Heart right ventricle (tissue), 16 donors: ENCODE measurements around the gene CCRL2. TPM values are rescaled to one million over a fixed set of nuclear protein-coding genes. Genes with fewer than 3 reads are reported as not detected.

Experiments used
- ATAC-seq, 8 donors: fragments of 200-7000 bp; cut with Tn5 transposase; one replicate each; pipeline ENCODE4 v1.9.1; 2020; ENCODE audit warnings: mild to moderate bottlenecking in 8 of 8, moderate library complexity in 8 of 8, moderate number of reproducible peaks in 1 of 8
- DNase-seq, 2 donors: peaks; one replicate each; pipeline ENCODE4 v3.0.0-alpha.2; 2020
- H3K27ac ChIP-seq, 10 donors: fragments of 200-600 bp; sonication (generic) in 2 of 10; one replicate each; pipeline versions ENCODE4 v1.5.0 to v1.8.0; 2020 to 2022; ENCODE audit warnings: mild to moderate bottlenecking in 3 of 10
- H3K27me3 ChIP-seq, 7 donors: fragments of 200-600 bp; one replicate each; pipeline ENCODE4 v1.8.0; 2021 to 2022; ENCODE audit warnings: mild to moderate bottlenecking in 2 of 7
- H3K36me3 ChIP-seq, 9 donors: fragments of 200-600 bp; sonication (generic) in 1 of 9; one replicate each; pipeline versions ENCODE4 v1.5.0 to v1.8.0; 2020 to 2022; ENCODE audit warnings: mild to moderate bottlenecking in 2 of 9
- H3K4me1 ChIP-seq, 9 donors: fragments of 200-600 bp; sonication (generic) in 1 of 9; one replicate each; pipeline versions ENCODE4 v1.5.0 to v1.8.0; 2020 to 2022; ENCODE audit warnings: mild to moderate bottlenecking in 4 of 9
- H3K4me3 ChIP-seq, 10 donors: fragments of 200-600 bp; sonication (generic) in 2 of 10; one replicate each; pipeline versions ENCODE4 v1.5.0 to v1.8.0; 2020 to 2022; ENCODE audit warnings: mild to moderate bottlenecking in 7 of 10, moderate library complexity in 2 of 10
- H3K9me3 ChIP-seq, 11 donors: fragments of 200-600 bp in 10 of 11; sonication (generic) in 2 of 11; one replicate each; pipeline versions ENCODE4 v1.5.0 to v1.8.0; 2013 to 2022; ENCODE audit warnings: mild to moderate bottlenecking in 2 of 11, control low read depth in 1 of 11, moderate library complexity in 1 of 11
- WGBS, 2 donors: extraction: QIAGEN DNeasy Blood & Tissue Kit; methylation state at CpG; one replicate each; pipeline ENCODE4 v1.1.7; 2013; ENCODE audit warnings: inconsistent platforms in 1 of 2; 5-methylcytosine and 5-hydroxymethylcytosine counted together
- intact Hi-C, 10 donors: fragments of 100-400 bp; cut with DNase I; formaldehyde crosslinking; loops; one replicate each; pipeline versions ENCODE4 v1.11.1 to v1.14.2; 2022
- polyA plus RNA-seq, 2 donors: library from polyadenylated mRNA; stranded (reverse); fragments of 200-250 nt; gene quantifications; one replicate each; pipeline ENCODE4 v1.2.3, GENCODE V29; 2013
- total RNA-seq, 10 donors: library from RNA; stranded (reverse); fragmentation: NEBNext Ultra II Directional in 3 of 10; extraction: Animal tissue kit (Norgen Biotek cat#: 25700) in 3 of 10; gene quantifications; one replicate each; pipeline versions ENCODE4 v1.2.1 to v1.2.4, GENCODE V29; 2021 to 2023
- TF ChIP-seq, protein P1 (sequence below), 9 donors: fragments of 200-600 bp; sonication (generic) in 2 of 9; IDR thresholded peaks; one replicate each; pipeline versions ENCODE4 v1.5.0 to v1.8.0; 2021 to 2022; ENCODE audit warnings: antibody characterized with exemption in 9 of 9, mild to moderate bottlenecking in 5 of 9, moderate library complexity in 1 of 9
- donor health status: Arrhythmogenic right ventricular cardiomyopathy.
- donor health status: ischemic (EF 13 %, LVEDD 7.1; RV severe dilation, severe dysfunction).
- donor health status: healthy with polysubstance abuse.
- donor health status: DM: no; HTN: yes; CAD: no.
- donor health status: DM: no; HTN: no; CAD: no.
- donor health status: ischemic (EF 25% LVEDD 6.9; RV normal size, moderate dysfunction).
- donor health status: ischemic (EF 25% LVEDD 5.7; RV mildly dilated, moderate dysfunction).
- donor health status: healthy.
- donor health status: DM: yes; HTN: yes; CAD: no.
- donor health status: Ischemic cardiomyopathy.
- donor health status: ischemic (EF 35%, LVEDD 5.7; RV mildly dilated, moderate dysfunction).
- donor health status: nonischemic (EF 11% LVEDD 7.7; RV severe dilation, severe dysfunction).
- donor health status: DM: yes; HTN: yes; CAD: no.
- donor health status: PGD.
- donor health status: ischemic (EF 29% LVEDD 5.4; RV normal size, mild dysfunction).
- donor health status: nonischemic (EF 23%, LVEDD 6.1; RV moderate dilation, normal function).

The CCRL2 gene
- total and polyA plus RNA-seq, 12 donors: 1.0 to 5.4 (median 1.7) TPM

- Histone ChIP-seq H3K27ac (peak overlapping the region in 1 of 10 donors; percentile 86), H3K27me3 (peaks cover 0 to 41% (median 4%) of the 10 kb centered on the region in 7 donors), H3K4me3 (no peak overlapping the region), H3K36me3 (no peaks in the 10 kb centered on the region), H3K4me1 (peaks cover 0 to 50% (median 0%) of the 10 kb centered on the region in 9 donors), H3K9me3 (no peaks in the 10 kb centered on the region)
- TF ChIP-seq, protein P1, sequence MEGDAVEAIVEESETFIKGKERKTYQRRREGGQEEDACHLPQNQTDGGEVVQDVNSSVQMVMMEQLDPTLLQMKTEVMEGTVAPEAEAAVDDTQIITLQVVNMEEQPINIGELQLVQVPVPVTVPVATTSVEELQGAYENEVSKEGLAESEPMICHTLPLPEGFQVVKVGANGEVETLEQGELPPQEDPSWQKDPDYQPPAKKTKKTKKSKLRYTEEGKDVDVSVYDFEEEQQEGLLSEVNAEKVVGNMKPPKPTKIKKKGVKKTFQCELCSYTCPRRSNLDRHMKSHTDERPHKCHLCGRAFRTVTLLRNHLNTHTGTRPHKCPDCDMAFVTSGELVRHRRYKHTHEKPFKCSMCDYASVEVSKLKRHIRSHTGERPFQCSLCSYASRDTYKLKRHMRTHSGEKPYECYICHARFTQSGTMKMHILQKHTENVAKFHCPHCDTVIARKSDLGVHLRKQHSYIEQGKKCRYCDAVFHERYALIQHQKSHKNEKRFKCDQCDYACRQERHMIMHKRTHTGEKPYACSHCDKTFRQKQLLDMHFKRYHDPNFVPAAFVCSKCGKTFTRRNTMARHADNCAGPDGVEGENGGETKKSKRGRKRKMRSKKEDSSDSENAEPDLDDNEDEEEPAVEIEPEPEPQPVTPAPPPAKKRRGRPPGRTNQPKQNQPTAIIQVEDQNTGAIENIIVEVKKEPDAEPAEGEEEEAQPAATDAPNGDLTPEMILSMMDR (IDR thresholded peaks at IDR 0.05): no peak
- intact Hi-C loops: loop anchor here in 3 of 10 donors (5.0 to 10.0 kb wide), 3 partner anchors 86 to 281 kb away; no protein-coding TSS in a partner anchor
- ATAC-seq (peak in 2 of 8 donors; percentile 24 to 41), DNase-seq (no peak)
- 77 to 86% methylated on average over 5 of the region's 5 CpGs for WGBS, 2 donors
Measured at GRCh38 chr3:46367811-46368210, 39.2 kb upstream of the CCRL2 start.

GRCh38 chr3:46368569-46368968 is 38.5 kb upstream of the CCRL2 start:
- Histone ChIP-seq H3K9me3 (no peaks in the 10 kb centered on the region), H3K36me3 (no peaks in the 10 kb centered on the region), H3K27ac (peak overlapping the region in 1 of 10 donors; percentile 86), H3K4me3 (no peak overlapping the region), H3K4me1 (peaks cover 0 to 50% (median 0%) of the 10 kb centered on the region in 9 donors), H3K27me3 (peaks cover 0 to 45% (median 7%) of the 10 kb centered on the region in 7 donors)
- DNase-seq (peak; percentile 44 to 46), ATAC-seq (peak in 7 of 8 donors; percentile 64 to 85 (median 74))
- 61 to 64% methylated on average over 7 of the region's 7 CpGs for WGBS, 2 donors
- TF ChIP-seq, protein P1 (IDR thresholded peaks at IDR 0.05): peak in 4 of 9 donors; percentile 21 to 64 (median 25)
- intact Hi-C loops: loop anchor here in 3 of 10 donors (5.0 to 10.0 kb wide), 3 partner anchors 86 to 281 kb away; no protein-coding TSS in a partner anchor

DNA sequence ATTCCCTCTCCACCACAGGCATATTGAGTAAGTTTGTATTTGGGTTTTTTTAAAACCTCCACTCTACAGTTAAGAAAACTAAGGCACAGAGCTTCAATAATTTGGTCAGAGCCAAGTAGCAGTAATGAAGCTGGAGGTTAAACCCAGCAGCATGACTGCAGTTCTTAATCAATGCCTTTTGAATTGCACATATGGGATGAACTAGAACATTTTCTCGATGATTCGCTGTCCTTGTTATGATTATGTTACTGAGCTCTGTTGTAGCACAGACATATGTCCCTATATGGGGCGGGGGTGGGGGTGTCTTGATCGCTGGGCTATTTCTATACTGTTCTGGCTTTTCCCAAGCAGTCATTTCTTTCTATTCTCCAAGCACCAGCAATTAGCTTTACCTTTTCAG is 37.9 kb upstream of the CCRL2 start:
- TF ChIP-seq, protein P1 (IDR thresholded peaks at IDR 0.05): no peak
- Histone ChIP-seq H3K27me3 (peaks cover 0 to 45% (median 7%) of the 10 kb centered on the region in 7 donors), H3K4me3 (peak overlapping the region in 1 of 10 donors; percentile 14), H3K4me1 (peaks cover 0 to 50% (median 0%) of the 10 kb centered on the region in 9 donors), H3K36me3 (no peaks in the 10 kb centered on the region), H3K9me3 (no peaks in the 10 kb centered on the region), H3K27ac (peak overlapping the region in 1 of 10 donors; percentile 86)
- ATAC-seq (no peak), DNase-seq (no peak)
- WGBS, 2 donors: 87 to 91% methylated on average over 4 of the region's 4 CpGs
- intact Hi-C loops: loop anchor here in 3 of 10 donors (5.0 to 10.0 kb wide), 3 partner anchors 87 to 282 kb away; no protein-coding TSS in a partner anchor

DNA sequence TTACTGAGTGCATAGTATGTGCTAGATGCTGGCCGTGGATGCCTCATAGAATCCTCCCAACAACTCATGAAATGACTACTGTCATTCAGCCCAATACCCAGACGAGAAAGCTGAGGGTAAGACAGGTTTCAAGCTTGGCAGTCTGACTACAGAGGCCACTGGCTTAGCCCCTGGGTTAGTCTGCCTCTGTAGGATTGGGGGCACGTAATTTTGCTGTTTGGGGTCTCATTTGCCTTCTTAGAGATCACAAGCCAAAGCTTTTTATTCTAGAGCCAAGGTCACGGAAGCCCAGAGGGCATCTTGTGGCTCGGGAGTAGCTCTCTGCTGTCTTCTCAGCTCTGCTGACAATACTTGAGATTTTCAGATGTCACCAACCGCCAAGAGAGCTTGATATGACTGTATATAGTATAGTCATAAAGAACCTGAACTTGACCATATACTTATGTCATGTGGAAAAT is 37.4 kb upstream of the CCRL2 start:
- Histone ChIP-seq H3K27ac (peak overlapping the region in 2 of 10 donors; percentile 8 to 86), H3K9me3 (no peaks in the 10 kb centered on the region), H3K4me3 (peak overlapping the region in 2 of 10 donors; percentile 5 to 47), H3K36me3 (no peaks in the 10 kb centered on the region), H3K27me3 (peaks cover 0 to 51% (median 7%) of the 10 kb centered on the region in 7 donors), H3K4me1 (peaks cover 0 to 50% (median 0%) of the 10 kb centered on the region in 9 donors)
- DNase-seq (no peak), ATAC-seq (no peak)
- intact Hi-C loops: loop anchor here in 8 of 10 donors (5.0 to 10.0 kb wide), 8 partner anchors 87 to 435 kb away; no protein-coding TSS in a partner anchor
- 70 to 76% methylated on average over 6 of the region's 6 CpGs for WGBS, 2 donors
- TF ChIP-seq, protein P1 (IDR thresholded peaks at IDR 0.05): no peak
